Measurements from ENCODE around the gene RASEF.
"Not testable (repeated sequence)": the region's sequence is repeated elsewhere in the genome, so short reads cannot be mapped to it uniquely, and the experiment has no call there.

Gene RASEF

GRCh38 chr9:82969291-82969690, 93.7 kb downstream of the RASEF start:
- DNase-seq: no peak

GRCh38 chr9:82968816-82969215, 94.1 kb downstream of the RASEF start:
- no peak for DNase-seq

GRCh38 chr9:82968388-82968787, 94.6 kb downstream of the RASEF start:
- no peak for DNase-seq

- DNase-seq: peak; percentile 35
Observed at GRCh38 chr9:82961504-82962125, 101.3 kb downstream of the RASEF start.

- no peak for DNase-seq
Observed at GRCh38 chr9:82957529-82958379, 105.2 kb downstream of the RASEF start.

- no peak for DNase-seq
Observed at GRCh38 chr9:82949203-82949602, 113.7 kb downstream of the RASEF start.

- DNase-seq: no peak
Observed at GRCh38 chr9:82940376-82940775, 122.6 kb downstream of the RASEF start.

- no peak for DNase-seq
Observed at GRCh38 chr9:82939451-82939850, 123.5 kb downstream of the RASEF start.

GRCh38 chr9:82938426-82939218, 124.3 kb downstream of the RASEF start:
- no peak for DNase-seq

- DNase-seq: not testable (repeated sequence)
Observed at GRCh38 chr9:82936561-82936960, 126.4 kb downstream of the RASEF start.

- no peak for DNase-seq
Observed at GRCh38 chr9:82934949-82935348, 128.0 kb downstream of the RASEF start.

- DNase-seq: not testable (repeated sequence)
Observed at GRCh38 chr9:82934025-82934424, 128.9 kb downstream of the RASEF start.

GRCh38 chr9:82930116-82930515, 132.8 kb downstream of the RASEF start:
- no peak for DNase-seq
